Lower leg skin (tissue), 3 donors: ENCODE results near the gene PRRG3.

ENCODE experiments used
- POLR2A ChIP-seq, 2 donors: fragments of 450-650 bp; IDR thresholded peaks; one replicate each; pipeline ENCODE4 v1.6.1; 2016 to 2017; ENCODE audit warnings: antibody characterized with exemption in 2 of 2, mild to moderate bottlenecking in 1 of 2, moderate library complexity in 1 of 2
- TF ChIP-seq, protein P1 (sequence below), 3 donors: fragments of 450-650 bp; IDR thresholded peaks; one replicate each; pipeline ENCODE4 v1.5.1; 2016; ENCODE audit warnings: antibody characterized with exemption in 3 of 3, mild to moderate bottlenecking in 3 of 3, moderate library complexity in 2 of 3

DNA sequence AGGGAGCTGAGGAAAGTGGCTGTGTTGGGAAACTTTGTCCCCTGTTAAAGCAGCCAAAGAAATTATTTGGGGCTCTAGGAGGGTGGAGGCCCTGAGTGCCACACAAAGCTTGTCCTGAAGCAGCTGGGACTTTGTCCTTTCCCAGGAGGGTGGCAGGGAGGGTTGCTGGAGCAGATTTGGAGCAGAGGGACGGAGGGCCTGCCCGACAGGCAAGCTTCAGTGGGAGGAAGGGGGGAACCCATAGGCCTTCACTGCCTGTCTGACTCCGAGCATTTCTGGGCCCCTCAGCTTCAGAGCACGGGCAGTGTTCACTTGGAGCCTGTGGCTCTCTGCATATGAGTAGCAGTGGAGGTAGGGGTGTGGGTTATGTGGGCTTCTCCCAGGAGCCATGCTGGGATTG is 32.1 kb downstream of the PRRG3 start:
- TF ChIP-seq, protein P1, sequence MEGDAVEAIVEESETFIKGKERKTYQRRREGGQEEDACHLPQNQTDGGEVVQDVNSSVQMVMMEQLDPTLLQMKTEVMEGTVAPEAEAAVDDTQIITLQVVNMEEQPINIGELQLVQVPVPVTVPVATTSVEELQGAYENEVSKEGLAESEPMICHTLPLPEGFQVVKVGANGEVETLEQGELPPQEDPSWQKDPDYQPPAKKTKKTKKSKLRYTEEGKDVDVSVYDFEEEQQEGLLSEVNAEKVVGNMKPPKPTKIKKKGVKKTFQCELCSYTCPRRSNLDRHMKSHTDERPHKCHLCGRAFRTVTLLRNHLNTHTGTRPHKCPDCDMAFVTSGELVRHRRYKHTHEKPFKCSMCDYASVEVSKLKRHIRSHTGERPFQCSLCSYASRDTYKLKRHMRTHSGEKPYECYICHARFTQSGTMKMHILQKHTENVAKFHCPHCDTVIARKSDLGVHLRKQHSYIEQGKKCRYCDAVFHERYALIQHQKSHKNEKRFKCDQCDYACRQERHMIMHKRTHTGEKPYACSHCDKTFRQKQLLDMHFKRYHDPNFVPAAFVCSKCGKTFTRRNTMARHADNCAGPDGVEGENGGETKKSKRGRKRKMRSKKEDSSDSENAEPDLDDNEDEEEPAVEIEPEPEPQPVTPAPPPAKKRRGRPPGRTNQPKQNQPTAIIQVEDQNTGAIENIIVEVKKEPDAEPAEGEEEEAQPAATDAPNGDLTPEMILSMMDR (IDR thresholded peaks at IDR 0.05), result no peak
- TF ChIP-seq POLR2A (IDR thresholded peaks at IDR 0.05), result no peak
